ENCODE measurements around the gene PANX1.
A peak's percentile ranks its signal among the peaks of the same experiment; 100 is the strongest.

PANX1 gene, protein sequence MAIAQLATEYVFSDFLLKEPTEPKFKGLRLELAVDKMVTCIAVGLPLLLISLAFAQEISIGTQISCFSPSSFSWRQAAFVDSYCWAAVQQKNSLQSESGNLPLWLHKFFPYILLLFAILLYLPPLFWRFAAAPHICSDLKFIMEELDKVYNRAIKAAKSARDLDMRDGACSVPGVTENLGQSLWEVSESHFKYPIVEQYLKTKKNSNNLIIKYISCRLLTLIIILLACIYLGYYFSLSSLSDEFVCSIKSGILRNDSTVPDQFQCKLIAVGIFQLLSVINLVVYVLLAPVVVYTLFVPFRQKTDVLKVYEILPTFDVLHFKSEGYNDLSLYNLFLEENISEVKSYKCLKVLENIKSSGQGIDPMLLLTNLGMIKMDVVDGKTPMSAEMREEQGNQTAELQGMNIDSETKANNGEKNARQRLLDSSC

DNA sequence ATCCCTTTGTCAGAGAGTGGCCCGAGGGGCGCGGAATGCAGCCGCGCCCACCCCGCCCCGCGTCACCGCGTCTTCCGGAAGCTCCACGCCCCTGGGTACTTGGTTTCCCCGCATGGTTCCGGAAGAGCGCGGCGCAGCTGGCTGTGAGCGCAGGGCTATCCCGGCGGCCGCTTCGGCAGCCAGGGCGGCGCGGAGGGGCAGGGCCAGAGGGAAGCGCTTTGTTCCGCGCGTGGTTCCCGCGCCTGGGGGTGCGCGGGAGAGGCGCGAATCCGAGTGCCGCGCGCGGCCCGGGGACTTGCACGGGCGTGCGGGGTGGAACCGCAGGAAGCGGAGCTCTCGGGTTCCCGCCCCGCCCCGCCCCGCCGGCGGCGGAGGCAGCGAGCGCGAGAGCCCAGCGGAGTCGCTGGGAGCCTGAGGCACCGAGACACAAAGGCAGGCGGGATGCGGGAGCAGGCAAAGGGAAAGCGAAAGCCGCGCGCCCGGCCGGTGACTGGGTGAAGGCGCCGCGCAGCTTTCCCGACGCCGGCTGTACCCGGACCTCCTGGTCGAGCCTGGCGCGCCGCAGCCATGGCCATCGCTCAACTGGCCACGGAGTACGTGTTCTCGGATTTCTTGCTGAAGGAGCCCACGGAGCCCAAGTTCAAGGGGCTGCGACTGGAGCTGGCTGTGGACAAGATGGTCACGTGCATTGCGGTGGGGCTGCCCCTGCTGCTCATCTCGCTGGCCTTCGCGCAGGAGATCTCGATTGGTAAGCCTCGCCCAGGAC, at the start of gene PANX1:
TSS of gene PANX1 (plus strand) at position 96 of the 766 bp plus-strand sequence. CDS start at position 568, 472 bp downstream.
- DNase-seq (ENCODE audit: low read depth) = peak; percentile 82
- H3K4me3 ChIP-seq (replicated peaks; ENCODE audit: low read depth, low read length) = peak within 1 kb of the TSS; percentile 78
- TF ChIP-seq, protein P1, sequence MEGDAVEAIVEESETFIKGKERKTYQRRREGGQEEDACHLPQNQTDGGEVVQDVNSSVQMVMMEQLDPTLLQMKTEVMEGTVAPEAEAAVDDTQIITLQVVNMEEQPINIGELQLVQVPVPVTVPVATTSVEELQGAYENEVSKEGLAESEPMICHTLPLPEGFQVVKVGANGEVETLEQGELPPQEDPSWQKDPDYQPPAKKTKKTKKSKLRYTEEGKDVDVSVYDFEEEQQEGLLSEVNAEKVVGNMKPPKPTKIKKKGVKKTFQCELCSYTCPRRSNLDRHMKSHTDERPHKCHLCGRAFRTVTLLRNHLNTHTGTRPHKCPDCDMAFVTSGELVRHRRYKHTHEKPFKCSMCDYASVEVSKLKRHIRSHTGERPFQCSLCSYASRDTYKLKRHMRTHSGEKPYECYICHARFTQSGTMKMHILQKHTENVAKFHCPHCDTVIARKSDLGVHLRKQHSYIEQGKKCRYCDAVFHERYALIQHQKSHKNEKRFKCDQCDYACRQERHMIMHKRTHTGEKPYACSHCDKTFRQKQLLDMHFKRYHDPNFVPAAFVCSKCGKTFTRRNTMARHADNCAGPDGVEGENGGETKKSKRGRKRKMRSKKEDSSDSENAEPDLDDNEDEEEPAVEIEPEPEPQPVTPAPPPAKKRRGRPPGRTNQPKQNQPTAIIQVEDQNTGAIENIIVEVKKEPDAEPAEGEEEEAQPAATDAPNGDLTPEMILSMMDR (IDR thresholded peaks at IDR 0.05; ENCODE audit: low read length, missing control alignments) = no peak

DNA sequence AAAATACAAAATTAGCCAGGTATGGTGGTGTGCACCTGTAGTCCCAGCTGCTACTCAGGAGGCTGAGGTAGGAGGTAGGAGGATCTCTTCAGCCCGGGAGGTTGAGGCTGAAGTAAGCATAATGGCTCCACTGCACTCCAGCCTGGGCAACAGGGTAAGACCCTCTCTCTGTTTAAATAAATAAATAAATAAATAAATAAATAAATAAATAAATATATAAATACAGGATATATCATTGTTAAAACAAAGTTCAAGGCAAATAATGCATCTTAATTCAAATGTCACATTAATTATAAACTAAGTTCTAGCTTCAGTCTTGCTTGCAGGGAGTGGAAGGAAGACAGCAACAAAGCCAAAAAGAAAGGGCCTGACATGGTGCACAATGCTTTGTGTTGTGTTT, 44.5 kb upstream of the PANX1 start:
- TF ChIP-seq, protein P1 (IDR thresholded peaks at IDR 0.05; ENCODE audit: low read length, missing control alignments) = no peak
- DNase-seq (ENCODE audit: low read depth) = no peak
- H3K4me3 ChIP-seq (replicated peaks; ENCODE audit: low read depth, low read length) = no peak overlapping the region

- H3K4me3 ChIP-seq (replicated peaks; ENCODE audit: low read depth, low read length) = no peak overlapping the region
- no peak for DNase-seq (ENCODE audit: low read depth)
- TF ChIP-seq, protein P1 (IDR thresholded peaks at IDR 0.05; ENCODE audit: low read length, missing control alignments) = no peak
Measured at GRCh38 chr11:94088906-94089305, 39.7 kb upstream of the PANX1 start.

GRCh38 chr11:94089341-94089740, 39.3 kb upstream of the PANX1 start:
- no peak for DNase-seq (ENCODE audit: low read depth)
- H3K4me3 ChIP-seq (replicated peaks; ENCODE audit: low read depth, low read length) = no peak overlapping the region
- TF ChIP-seq, protein P1 (IDR thresholded peaks at IDR 0.05; ENCODE audit: low read length, missing control alignments) = no peak

- no peak overlapping the region for H3K4me3 ChIP-seq (replicated peaks; ENCODE audit: low read depth, low read length)
- DNase-seq (ENCODE audit: low read depth) = no peak
- TF ChIP-seq, protein P1 (IDR thresholded peaks at IDR 0.05; ENCODE audit: low read length, missing control alignments) = no peak
Measured at GRCh38 chr11:94090401-94090800, 38.2 kb upstream of the PANX1 start.

DNA sequence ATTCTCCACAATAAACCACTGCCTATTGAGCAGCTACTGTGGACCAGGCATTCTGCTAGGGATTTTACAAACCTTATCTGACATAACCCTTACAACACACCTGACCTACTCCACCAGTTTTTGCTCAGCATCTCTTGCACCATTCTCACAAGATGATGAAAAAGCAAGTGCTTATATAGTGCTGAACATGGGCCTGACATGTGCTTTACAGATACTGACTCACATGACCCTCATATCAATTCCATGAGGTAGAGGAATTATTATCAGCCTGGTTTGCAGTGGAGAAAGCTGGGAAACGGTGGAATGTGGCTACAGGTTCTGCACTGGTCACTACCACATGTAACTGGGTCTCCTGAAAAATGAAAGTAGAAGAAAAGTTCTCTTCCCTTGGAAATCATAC, 37.5 kb upstream of the PANX1 start:
- DNase-seq (ENCODE audit: low read depth) = no peak
- H3K4me3 ChIP-seq (replicated peaks; ENCODE audit: low read depth, low read length) = no peak overlapping the region
- TF ChIP-seq, protein P1 (IDR thresholded peaks at IDR 0.05; ENCODE audit: low read length, missing control alignments) = no peak
